ENCODE results near the gene SHROOM2. TPM values are rescaled to one million over a fixed set of nuclear protein-coding genes. Genes with fewer than 3 reads are reported as not detected.
"Not testable (repeated sequence)": the region's sequence is repeated elsewhere in the genome, so short reads cannot be mapped to it uniquely, and the experiment has no call there.

SHROOM2 gene
- total RNA-seq, 1 experiment from 2014 or later = 5.3 TPM

GRCh38 chrX:9807355-9808182, 21.3 kb downstream of the SHROOM2 start (continued):
- TF ChIP-seq, protein P1, sequence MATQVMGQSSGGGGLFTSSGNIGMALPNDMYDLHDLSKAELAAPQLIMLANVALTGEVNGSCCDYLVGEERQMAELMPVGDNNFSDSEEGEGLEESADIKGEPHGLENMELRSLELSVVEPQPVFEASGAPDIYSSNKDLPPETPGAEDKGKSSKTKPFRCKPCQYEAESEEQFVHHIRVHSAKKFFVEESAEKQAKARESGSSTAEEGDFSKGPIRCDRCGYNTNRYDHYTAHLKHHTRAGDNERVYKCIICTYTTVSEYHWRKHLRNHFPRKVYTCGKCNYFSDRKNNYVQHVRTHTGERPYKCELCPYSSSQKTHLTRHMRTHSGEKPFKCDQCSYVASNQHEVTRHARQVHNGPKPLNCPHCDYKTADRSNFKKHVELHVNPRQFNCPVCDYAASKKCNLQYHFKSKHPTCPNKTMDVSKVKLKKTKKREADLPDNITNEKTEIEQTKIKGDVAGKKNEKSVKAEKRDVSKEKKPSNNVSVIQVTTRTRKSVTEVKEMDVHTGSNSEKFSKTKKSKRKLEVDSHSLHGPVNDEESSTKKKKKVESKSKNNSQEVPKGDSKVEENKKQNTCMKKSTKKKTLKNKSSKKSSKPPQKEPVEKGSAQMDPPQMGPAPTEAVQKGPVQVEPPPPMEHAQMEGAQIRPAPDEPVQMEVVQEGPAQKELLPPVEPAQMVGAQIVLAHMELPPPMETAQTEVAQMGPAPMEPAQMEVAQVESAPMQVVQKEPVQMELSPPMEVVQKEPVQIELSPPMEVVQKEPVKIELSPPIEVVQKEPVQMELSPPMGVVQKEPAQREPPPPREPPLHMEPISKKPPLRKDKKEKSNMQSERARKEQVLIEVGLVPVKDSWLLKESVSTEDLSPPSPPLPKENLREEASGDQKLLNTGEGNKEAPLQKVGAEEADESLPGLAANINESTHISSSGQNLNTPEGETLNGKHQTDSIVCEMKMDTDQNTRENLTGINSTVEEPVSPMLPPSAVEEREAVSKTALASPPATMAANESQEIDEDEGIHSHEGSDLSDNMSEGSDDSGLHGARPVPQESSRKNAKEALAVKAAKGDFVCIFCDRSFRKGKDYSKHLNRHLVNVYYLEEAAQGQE (IDR thresholded peaks at IDR 0.05; ENCODE audit: low read depth) = no peak
- TF ChIP-seq ELF1 (IDR thresholded peaks at IDR 0.05; ENCODE audit: borderline replicate concordance, low read depth) = no peak
- no peak for TF ChIP-seq JUND (IDR thresholded peaks at IDR 0.05)
- TF ChIP-seq SP1 (IDR thresholded peaks at IDR 0.05; ENCODE audit: low read depth) = no peak
- TF ChIP-seq EZH2 (IDR thresholded peaks at IDR 0.05) = no peak
- no peak for TF ChIP-seq POLR2A (IDR thresholded peaks at IDR 0.05; ENCODE audit: borderline replicate concordance, extremely low read depth, insufficient read depth, insufficient read length)
- TF ChIP-seq SIN3A (IDR thresholded peaks at IDR 0.05; ENCODE audit: low read depth) = no peak
- no peak for TF ChIP-seq ATF3 (IDR thresholded peaks at IDR 0.05)

GRCh38 chrX:9809876-9810275, 23.6 kb downstream of the SHROOM2 start:
- H3K36me3 ChIP-seq (ENCODE audit: control insufficient read depth in 1 of 2, insufficient read depth in 2 of 2, low read length in 2 of 2); H2AFZ ChIP-seq (ENCODE audit: low read depth, low read length, poor library complexity, severe bottlenecking); H3K9me3 ChIP-seq (ENCODE audit: control insufficient read depth in 1 of 2, insufficient read depth in 1 of 2, low read depth in 1 of 2, low read length in 2 of 2); H3K4me2 ChIP-seq (ENCODE audit: low read length); H3K9ac ChIP-seq (ENCODE audit: low read length); H4K20me1 ChIP-seq (ENCODE audit: insufficient read depth); POLR2A ChIA-PET; DNase-seq (ENCODE audit: low read depth, low spot score); H3K4me3 ChIP-seq (replicated peaks in 1 of 2; ENCODE audit: low read depth in 1 of 2, low read length in 2 of 2); H3K4me1 ChIP-seq (ENCODE audit: control insufficient read depth in 1 of 2, insufficient read depth in 2 of 2, low read length in 2 of 2); intact Hi-C loops (cut with micrococcal nuclease); BruUV-seq (replicated peaks); H3K27me3 ChIP-seq (ENCODE audit: insufficient read depth, low read length); CTCF ChIA-PET; RAD21 ChIA-PET (ENCODE audit: low non-redundant PET in 1 of 2, low total read pairs in 2 of 2, uncharacterized antibody in 2 of 2, unreplicated experiment in 2 of 2); H3K27ac ChIP-seq (ENCODE audit: low read depth, low read length); H3K9me2 ChIP-seq (ENCODE audit: insufficient read depth); H3K79me2 ChIP-seq (ENCODE audit: insufficient read depth, low read length); ATAC-seq: not testable (repeated sequence)

DNA sequence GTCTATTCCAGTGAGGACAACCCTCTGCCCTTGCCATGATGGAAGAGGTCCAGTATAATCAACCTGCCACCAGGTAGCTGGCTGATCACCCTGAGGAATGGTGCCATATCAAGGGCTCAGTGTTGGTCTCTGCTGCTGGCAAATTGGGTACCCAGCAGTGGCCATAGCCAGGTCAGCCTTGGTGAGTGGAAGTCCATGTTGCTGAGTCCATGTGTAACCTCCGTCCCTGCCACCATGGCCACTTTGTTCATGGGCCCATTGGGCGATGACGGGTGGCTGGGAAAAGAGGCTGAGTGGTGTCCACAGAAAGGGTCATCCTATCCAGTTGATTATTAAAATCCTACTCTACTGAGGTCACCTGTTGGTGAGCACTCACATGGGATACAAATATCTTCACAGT, 24.9 kb downstream of the SHROOM2 start:
- H2AFZ ChIP-seq (ENCODE audit: low read depth, low read length, poor library complexity, severe bottlenecking); H3K4me3 ChIP-seq (replicated peaks in 1 of 2; ENCODE audit: low read depth in 1 of 2, low read length in 2 of 2); RAD21 ChIA-PET (ENCODE audit: low non-redundant PET in 1 of 2, low total read pairs in 2 of 2, uncharacterized antibody in 2 of 2, unreplicated experiment in 2 of 2); H3K9ac ChIP-seq (ENCODE audit: low read length); H3K4me1 ChIP-seq (ENCODE audit: control insufficient read depth in 1 of 2, insufficient read depth in 2 of 2, low read length in 2 of 2); H3K9me3 ChIP-seq (ENCODE audit: control insufficient read depth in 1 of 2, insufficient read depth in 1 of 2, low read depth in 1 of 2, low read length in 2 of 2); BruUV-seq (replicated peaks); H3K27ac ChIP-seq (ENCODE audit: low read depth, low read length); H4K20me1 ChIP-seq (ENCODE audit: insufficient read depth); ATAC-seq; DNase-seq (ENCODE audit: low read depth, low spot score); CTCF ChIA-PET; POLR2A ChIA-PET; intact Hi-C loops (cut with micrococcal nuclease); H3K9me2 ChIP-seq (ENCODE audit: insufficient read depth); H3K36me3 ChIP-seq (ENCODE audit: control insufficient read depth in 1 of 2, insufficient read depth in 2 of 2, low read length in 2 of 2); H3K27me3 ChIP-seq (ENCODE audit: insufficient read depth, low read length); H3K79me2 ChIP-seq (ENCODE audit: insufficient read depth, low read length); H3K4me2 ChIP-seq (ENCODE audit: low read length): not testable (repeated sequence)

All from HCT116 (cell line).